Measurements from ENCODE around the gene DDIT3.

Gene DDIT3

GRCh38 chr12:57470970-57471656 lies 49.2 kb downstream of the DDIT3 start:
- Histone ChIP-seq H3K9me2 (ENCODE audit: low read depth, low read length) (no peaks in the 10 kb centered on the region), H3K36me3 (ENCODE audit: insufficient read depth, low read length) (no peaks in the 10 kb centered on the region; the same call in 1 of the 2 replicates), H3K4me1 (ENCODE audit: insufficient read depth, low read length, severe bottlenecking) (peaks cover 8% of the 10 kb centered on the region), H3F3A (ENCODE audit: insufficient read depth, low read length) (no peaks in the 10 kb centered on the region), H3K9ac (ENCODE audit: low read length) (no peak overlapping the region), H3K4me3 (ENCODE audit: low read depth, low read length, poor library complexity, severe bottlenecking) (no peak overlapping the region), H3K27ac (ENCODE audit: low read depth, low read length, poor library complexity, severe bottlenecking) (no peak overlapping the region), H3K79me2 (ENCODE audit: insufficient read depth, low read length) (no peaks in the 10 kb centered on the region), H3K27me3 (ENCODE audit: insufficient read depth, low read length) (0 out of 2 replicates have a peak, but pooled peaks cover 7% of the 10 kb centered on the region), H3K9me3 (ENCODE audit: low read length) (no peaks in the 10 kb centered on the region), H2AFZ (ENCODE audit: low read length) (no peak overlapping the region), H4K20me1 (ENCODE audit: insufficient read depth, low read length) (no peaks in the 10 kb centered on the region), H3K4me2 (ENCODE audit: low read length) (no peak overlapping the region)
- TF ChIP-seq CTCF (IDR thresholded peaks at IDR 0.05; ENCODE audit: low read length) (no peak), EZH2 (IDR thresholded peaks at IDR 0.05; ENCODE audit: borderline replicate concordance, low read length) (no peak)

DNA sequence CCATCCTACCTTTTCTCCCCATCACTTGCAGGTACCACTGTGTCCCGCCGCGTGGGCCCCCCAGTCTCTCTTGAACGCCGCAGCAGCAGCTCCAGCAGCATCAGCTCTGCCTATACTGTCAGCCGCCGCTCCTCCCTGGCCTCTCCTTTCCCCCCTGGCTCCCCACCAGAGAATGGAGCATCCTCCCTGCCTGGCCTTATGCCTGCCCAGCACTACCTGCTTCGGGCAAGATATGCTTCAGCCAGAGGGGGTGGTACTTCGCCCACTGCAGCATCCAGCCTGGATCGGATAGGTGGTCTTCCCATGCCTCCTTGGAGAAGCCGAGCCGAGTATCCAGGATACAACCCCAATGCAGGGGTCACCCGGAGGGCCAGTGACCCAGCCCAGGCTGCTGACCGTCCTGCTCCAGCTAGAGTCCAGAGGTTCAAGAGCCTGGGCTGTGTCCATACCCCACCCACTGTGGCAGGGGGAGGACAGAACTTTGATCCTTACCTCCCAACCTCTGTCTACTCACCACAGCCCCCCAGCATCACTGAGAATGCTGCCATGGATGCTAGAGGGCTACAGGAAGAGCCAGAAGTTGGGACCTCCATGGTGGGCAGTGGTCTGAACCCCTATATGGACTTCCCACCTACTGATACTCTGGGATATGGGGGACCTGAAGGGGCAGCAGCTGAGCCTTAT lies 49.9 kb downstream of the DDIT3 start:
- H3K79me2 ChIP-seq (ENCODE audit: insufficient read depth, low read length): no peaks in the 10 kb centered on the region
- no peaks in the 10 kb centered on the region for H4K20me1 ChIP-seq (ENCODE audit: insufficient read depth, low read length)
- H3K9ac ChIP-seq (ENCODE audit: low read length): no peak overlapping the region
- no peak for TF ChIP-seq CTCF (IDR thresholded peaks at IDR 0.05; ENCODE audit: low read length)
- TF ChIP-seq EZH2 (IDR thresholded peaks at IDR 0.05; ENCODE audit: borderline replicate concordance, low read length): no peak
- H3K4me3 ChIP-seq (ENCODE audit: low read depth, low read length, poor library complexity, severe bottlenecking): no peak overlapping the region
- H3K9me2 ChIP-seq (ENCODE audit: low read depth, low read length): no peaks in the 10 kb centered on the region
- H2AFZ ChIP-seq (ENCODE audit: low read length): no peak overlapping the region
- no peaks in the 10 kb centered on the region; the same call in 1 of the 2 replicates for H3K36me3 ChIP-seq (ENCODE audit: insufficient read depth, low read length)
- H3K27ac ChIP-seq (ENCODE audit: low read depth, low read length, poor library complexity, severe bottlenecking): no peak overlapping the region
- H3K27me3 ChIP-seq (ENCODE audit: insufficient read depth, low read length): 0 out of 2 replicates have a peak, but pooled peaks cover 7% of the 10 kb centered on the region
- H3K4me2 ChIP-seq (ENCODE audit: low read length): no peak overlapping the region
- H3F3A ChIP-seq (ENCODE audit: insufficient read depth, low read length): no peaks in the 10 kb centered on the region
- no peaks in the 10 kb centered on the region for H3K9me3 ChIP-seq (ENCODE audit: low read length)
- peaks cover 6% of the 10 kb centered on the region for H3K4me1 ChIP-seq (ENCODE audit: insufficient read depth, low read length, severe bottlenecking)

DNA sequence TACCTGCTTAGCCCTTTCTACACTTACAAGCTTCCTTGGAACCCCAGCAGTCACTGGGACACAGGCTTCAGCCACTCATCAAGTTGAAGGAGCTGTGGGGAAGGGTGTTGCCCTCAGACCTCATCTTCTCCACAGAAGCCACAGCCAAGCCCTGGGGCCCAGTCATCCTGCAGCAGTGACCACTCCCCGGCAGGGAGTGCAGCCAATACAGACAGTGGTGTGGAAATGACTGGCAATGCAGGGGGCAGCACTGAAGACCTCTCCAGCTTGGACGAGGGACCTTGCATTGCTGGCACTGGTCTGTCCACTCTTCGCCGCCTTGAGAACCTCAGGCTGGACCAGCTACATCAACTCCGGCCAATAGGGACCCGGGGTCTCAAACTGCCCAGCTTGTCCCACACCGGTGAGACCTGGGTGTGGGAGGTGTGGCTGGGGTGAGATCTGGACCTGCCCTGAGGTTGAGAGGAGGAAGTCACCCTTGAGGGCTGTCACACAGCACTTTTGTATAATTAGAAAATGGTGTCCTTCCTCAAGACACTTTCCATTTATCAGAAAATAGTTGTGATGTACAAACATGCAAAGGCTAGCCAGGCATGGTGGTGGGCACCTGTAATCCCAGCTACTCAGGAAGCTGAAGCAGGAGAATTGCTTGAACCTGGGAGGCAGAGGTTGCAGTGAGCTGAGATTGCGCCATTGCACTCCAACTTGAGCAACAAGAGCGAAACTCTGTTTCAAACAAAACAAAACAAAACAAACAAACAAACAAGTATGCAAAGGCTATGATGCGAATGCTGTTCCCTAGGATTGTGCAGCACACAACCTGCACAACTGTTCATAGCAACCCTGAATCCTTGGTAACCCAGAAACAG lies 50.8 kb downstream of the DDIT3 start:
- H2AFZ ChIP-seq (ENCODE audit: low read length): no peak overlapping the region
- peaks cover 7% of the 10 kb centered on the region; the same call in 1 of the 2 replicates for H3K27me3 ChIP-seq (ENCODE audit: insufficient read depth, low read length)
- no peaks in the 10 kb centered on the region for H3K9me3 ChIP-seq (ENCODE audit: low read length)
- H3K36me3 ChIP-seq (ENCODE audit: insufficient read depth, low read length): no peaks in the 10 kb centered on the region; the same call in 1 of the 2 replicates
- no peak overlapping the region for H3K27ac ChIP-seq (ENCODE audit: low read depth, low read length, poor library complexity, severe bottlenecking)
- no peaks in the 10 kb centered on the region for H3K79me2 ChIP-seq (ENCODE audit: insufficient read depth, low read length)
- H3K4me1 ChIP-seq (ENCODE audit: insufficient read depth, low read length, severe bottlenecking): peaks cover 6% of the 10 kb centered on the region
- H3K9me2 ChIP-seq (ENCODE audit: low read depth, low read length): no peaks in the 10 kb centered on the region
- H4K20me1 ChIP-seq (ENCODE audit: insufficient read depth, low read length): no peaks in the 10 kb centered on the region
- TF ChIP-seq CTCF (IDR thresholded peaks at IDR 0.05; ENCODE audit: low read length) (no peak), EZH2 (IDR thresholded peaks at IDR 0.05; ENCODE audit: borderline replicate concordance, low read length) (no peak)
- H3K9ac ChIP-seq (ENCODE audit: low read length): no peak overlapping the region
- H3F3A ChIP-seq (ENCODE audit: insufficient read depth, low read length): no peaks in the 10 kb centered on the region
- no peak overlapping the region for H3K4me2 ChIP-seq (ENCODE audit: low read length)
- no peak overlapping the region for H3K4me3 ChIP-seq (ENCODE audit: low read depth, low read length, poor library complexity, severe bottlenecking)
